Measurements from ENCODE around the gene PRTN3.
"Not testable (repeated sequence)": the region's sequence is repeated elsewhere in the genome, so short reads cannot be mapped to it uniquely, and the experiment has no call there.

PRTN3 gene

DNA sequence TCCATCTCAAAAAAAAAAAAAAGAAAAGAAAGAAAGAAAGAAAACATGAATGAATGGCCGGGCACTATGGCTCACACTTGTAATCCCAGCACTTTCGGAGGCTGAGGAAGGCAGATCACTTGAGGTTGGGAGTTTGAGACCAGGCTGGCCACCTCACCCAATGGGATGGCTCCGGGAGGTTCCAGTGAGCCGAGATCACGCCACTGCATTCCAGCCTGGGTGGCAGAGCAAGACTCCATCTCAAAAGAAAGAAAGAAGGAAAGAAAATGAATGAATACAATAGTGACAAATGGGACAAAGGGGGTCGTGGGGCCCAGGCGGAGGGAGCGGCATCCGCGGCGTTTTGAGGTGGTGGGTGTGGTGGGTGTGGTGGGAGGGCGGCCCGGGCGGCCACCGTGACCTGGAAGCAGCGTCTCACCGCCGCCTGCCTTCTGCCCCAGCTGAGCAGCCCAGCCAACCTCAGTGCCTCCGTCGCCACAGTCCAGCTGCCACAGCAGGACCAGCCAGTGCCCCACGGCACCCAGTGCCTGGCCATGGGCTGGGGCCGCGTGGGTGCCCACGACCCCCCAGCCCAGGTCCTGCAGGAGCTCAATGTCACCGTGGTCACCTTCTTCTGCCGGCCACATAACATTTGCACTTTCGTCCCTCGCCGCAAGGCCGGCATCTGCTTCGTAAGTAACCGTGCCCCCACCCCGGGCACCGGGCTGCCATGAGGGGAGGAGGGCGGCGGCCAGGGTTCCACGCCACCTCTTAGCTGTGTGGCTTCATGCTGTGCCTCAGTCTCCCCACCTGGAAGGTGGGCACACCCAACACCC is 5.1 kb downstream of the PRTN3 start:
- H3K79me2 ChIP-seq (ENCODE audit: control insufficient read depth, insufficient read depth, low read length) = no peaks in the 10 kb centered on the region
- H3K4me1 ChIP-seq (ENCODE audit: control insufficient read depth, low read depth, low read length) = no peaks in the 10 kb centered on the region
- H2BK15ac ChIP-seq (replicated peaks; ENCODE audit: low read depth) = no peak overlapping the region
- H3K27me3 ChIP-seq (ENCODE audit: insufficient read depth, low read length, poor library complexity) = peaks cover 9% of the 10 kb centered on the region
- whole genome bisulfite sequencing (ENCODE audit: extremely low coverage, insufficient coverage, low lambda C conversion rate) = no CpG with 5 or more reads among the region's 37 CpGs
- H3K56ac ChIP-seq (ENCODE audit: low read length) = no peak overlapping the region
- H3K27ac ChIP-seq (ENCODE audit: low read depth, low read length) = no peak overlapping the region
- H3K9ac ChIP-seq (ENCODE audit: low read length) = no peak overlapping the region
- H3K4ac ChIP-seq (ENCODE audit: low read depth, low read length) = no peak overlapping the region
- H3K36me3 ChIP-seq (ENCODE audit: control insufficient read depth, insufficient read depth, low read length) = no peaks in the 10 kb centered on the region
- no peak overlapping the region for H3K4me3 ChIP-seq (ENCODE audit: low read length)
- H3K18ac ChIP-seq (ENCODE audit: low read length) = no peak overlapping the region
- H2BK5ac ChIP-seq (ENCODE audit: low read length) = no peak overlapping the region
- no peak overlapping the region for H2BK120ac ChIP-seq (ENCODE audit: low read depth, low read length)
- no peak overlapping the region for H3K23ac ChIP-seq (ENCODE audit: low read length)
- no peak overlapping the region for H4K5ac ChIP-seq (ENCODE audit: low read length)
- H4K8ac ChIP-seq (ENCODE audit: low read depth, low read length) = no peak overlapping the region
- no peak overlapping the region for H3K4me2 ChIP-seq (ENCODE audit: low read length)
- no peak for DNase-seq
- no peak overlapping the region for H2AK5ac ChIP-seq (ENCODE audit: low read length)
- H3K79me1 ChIP-seq (ENCODE audit: low read length) = no peaks in the 10 kb centered on the region

- no peaks in the 10 kb centered on the region for H3K36me3 ChIP-seq (ENCODE audit: control insufficient read depth, insufficient read depth, low read length)
- no peak overlapping the region for H2BK120ac ChIP-seq (ENCODE audit: low read depth, low read length)
- H3K9ac ChIP-seq (ENCODE audit: low read length) = no peak overlapping the region
- DNase-seq = no peak
- no peak overlapping the region for H3K56ac ChIP-seq (ENCODE audit: low read length)
- H3K4me1 ChIP-seq (ENCODE audit: control insufficient read depth, low read depth, low read length) = no peaks in the 10 kb centered on the region
- no peak overlapping the region for H3K18ac ChIP-seq (ENCODE audit: low read length)
- peaks cover 5% of the 10 kb centered on the region for H3K27me3 ChIP-seq (ENCODE audit: insufficient read depth, low read length, poor library complexity)
- H3K4me2 ChIP-seq (ENCODE audit: low read length) = no peak overlapping the region
- H4K5ac ChIP-seq (ENCODE audit: low read length) = no peak overlapping the region
- H3K23ac ChIP-seq (ENCODE audit: low read length) = no peak overlapping the region
- H4K8ac ChIP-seq (ENCODE audit: low read depth, low read length) = no peak overlapping the region
- no peaks in the 10 kb centered on the region for H3K79me1 ChIP-seq (ENCODE audit: low read length)
- no peaks in the 10 kb centered on the region for H3K79me2 ChIP-seq (ENCODE audit: control insufficient read depth, insufficient read depth, low read length)
- WGBS (ENCODE audit: extremely low coverage, insufficient coverage, low lambda C conversion rate) = no CpG with 5 or more reads among the region's 12 CpGs
- no peak overlapping the region for H2BK5ac ChIP-seq (ENCODE audit: low read length)
- H3K4me3 ChIP-seq (ENCODE audit: low read length) = no peak overlapping the region
- H2AK5ac ChIP-seq (ENCODE audit: low read length) = no peak overlapping the region
- H3K4ac ChIP-seq (ENCODE audit: low read depth, low read length) = no peak overlapping the region
- H3K27ac ChIP-seq (ENCODE audit: low read depth, low read length) = no peak overlapping the region
- no peak overlapping the region for H2BK15ac ChIP-seq (replicated peaks; ENCODE audit: low read depth)
Measured at GRCh38 chr19:848386-848921, 7.7 kb downstream of the PRTN3 start.

- H3K23ac ChIP-seq (ENCODE audit: low read length); H2BK15ac ChIP-seq (replicated peaks; ENCODE audit: low read depth); H3K18ac ChIP-seq (ENCODE audit: low read length); H3K4me3 ChIP-seq (ENCODE audit: low read length); H4K8ac ChIP-seq (ENCODE audit: low read depth, low read length); H3K9ac ChIP-seq (ENCODE audit: low read length); H3K56ac ChIP-seq (ENCODE audit: low read length); H3K27ac ChIP-seq (ENCODE audit: low read depth, low read length); H4K5ac ChIP-seq (ENCODE audit: low read length); H3K79me1 ChIP-seq (ENCODE audit: low read length); H3K4ac ChIP-seq (ENCODE audit: low read depth, low read length); H2BK5ac ChIP-seq (ENCODE audit: low read length); H3K27me3 ChIP-seq (ENCODE audit: insufficient read depth, low read length, poor library complexity); H3K4me1 ChIP-seq (ENCODE audit: control insufficient read depth, low read depth, low read length); H3K79me2 ChIP-seq (ENCODE audit: control insufficient read depth, insufficient read depth, low read length); H3K4me2 ChIP-seq (ENCODE audit: low read length); DNase-seq; H2BK120ac ChIP-seq (ENCODE audit: low read depth, low read length); H3K36me3 ChIP-seq (ENCODE audit: control insufficient read depth, insufficient read depth, low read length); H2AK5ac ChIP-seq (ENCODE audit: low read length): not testable (repeated sequence)
- no CpG with 5 or more reads among the region's 8 CpGs for WGBS (ENCODE audit: extremely low coverage, insufficient coverage, low lambda C conversion rate)
Measured at GRCh38 chr19:849195-849594, 8.4 kb downstream of the PRTN3 start.

DNA sequence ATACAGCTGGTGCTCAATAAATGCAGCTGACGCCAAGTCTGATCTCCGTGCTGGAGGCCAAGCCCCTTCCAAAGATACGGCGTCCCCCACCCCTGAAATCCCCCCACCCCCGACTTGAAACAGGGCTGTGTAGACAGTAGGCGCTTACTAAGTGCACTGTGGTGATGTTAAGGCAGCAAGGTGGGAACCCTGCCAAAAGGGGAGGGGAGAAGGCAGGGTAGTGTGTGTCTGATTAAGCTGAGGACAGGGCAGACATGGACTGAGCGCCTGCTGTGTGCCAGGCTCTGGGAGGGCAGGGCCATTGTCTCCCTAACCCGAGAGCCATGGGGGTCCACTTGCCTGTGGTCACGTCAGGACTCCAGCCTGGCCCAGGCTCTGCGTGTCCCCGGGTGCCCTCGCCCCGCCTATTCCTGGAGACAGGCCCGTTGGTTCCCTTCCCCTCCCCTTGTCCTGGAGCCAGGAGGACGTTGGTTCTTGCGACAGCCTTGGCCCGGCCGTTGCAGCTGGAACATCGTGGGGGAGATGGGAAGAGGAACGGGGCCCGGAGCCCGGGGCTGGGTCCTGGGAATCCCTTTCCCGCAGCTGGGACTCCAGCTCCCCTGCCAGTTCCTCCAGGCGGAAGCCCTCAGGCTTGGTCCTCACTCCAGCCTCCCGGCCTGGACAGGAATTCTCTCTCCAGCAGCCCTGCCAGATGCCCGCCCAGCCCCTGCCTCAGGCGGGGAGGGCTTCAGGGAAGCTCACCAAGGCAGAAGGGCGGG is 9.6 kb downstream of the PRTN3 start:
- Histone ChIP-seq H2AK5ac (ENCODE audit: low read length) (no peak overlapping the region), H3K4me2 (ENCODE audit: low read length) (no peak overlapping the region), H3K56ac (ENCODE audit: low read length) (no peak overlapping the region), H3K36me3 (ENCODE audit: control insufficient read depth, insufficient read depth, low read length) (no peaks in the 10 kb centered on the region), H3K23ac (ENCODE audit: low read length) (no peak overlapping the region), H2BK5ac (ENCODE audit: low read length) (no peak overlapping the region), H4K8ac (ENCODE audit: low read depth, low read length) (no peak overlapping the region), H2BK15ac (replicated peaks; ENCODE audit: low read depth) (no peak overlapping the region), H3K27ac (ENCODE audit: low read depth, low read length) (no peak overlapping the region), H3K9ac (ENCODE audit: low read length) (no peak overlapping the region), H3K79me2 (ENCODE audit: control insufficient read depth, insufficient read depth, low read length) (no peaks in the 10 kb centered on the region), H3K27me3 (ENCODE audit: insufficient read depth, low read length, poor library complexity) (no peaks in the 10 kb centered on the region), H3K4ac (ENCODE audit: low read depth, low read length) (no peak overlapping the region), H3K4me3 (ENCODE audit: low read length) (no peak overlapping the region), H4K5ac (ENCODE audit: low read length) (no peak overlapping the region), H3K4me1 (ENCODE audit: control insufficient read depth, low read depth, low read length) (no peaks in the 10 kb centered on the region), H3K18ac (ENCODE audit: low read length) (no peak overlapping the region), H3K79me1 (ENCODE audit: low read length) (no peaks in the 10 kb centered on the region), H2BK120ac (ENCODE audit: low read depth, low read length) (no peak overlapping the region)
- peak; percentile 45 for DNase-seq
- no CpG with 5 or more reads among the region's 28 CpGs for WGBS (ENCODE audit: extremely low coverage, insufficient coverage, low lambda C conversion rate)

GRCh38 chr19:850979-851335 is 10.2 kb downstream of the PRTN3 start:
- Histone ChIP-seq H3K36me3 (ENCODE audit: control insufficient read depth, insufficient read depth, low read length) (no peaks in the 10 kb centered on the region), H3K56ac (ENCODE audit: low read length) (no peak overlapping the region), H3K27me3 (ENCODE audit: insufficient read depth, low read length, poor library complexity) (no peaks in the 10 kb centered on the region), H2BK5ac (ENCODE audit: low read length) (no peak overlapping the region), H3K4me1 (ENCODE audit: control insufficient read depth, low read depth, low read length) (no peaks in the 10 kb centered on the region), H3K79me1 (ENCODE audit: low read length) (no peaks in the 10 kb centered on the region), H3K9ac (ENCODE audit: low read length) (no peak overlapping the region), H4K8ac (ENCODE audit: low read depth, low read length) (no peak overlapping the region), H3K79me2 (ENCODE audit: control insufficient read depth, insufficient read depth, low read length) (no peaks in the 10 kb centered on the region), H3K27ac (ENCODE audit: low read depth, low read length) (no peak overlapping the region), H3K18ac (ENCODE audit: low read length) (no peak overlapping the region), H3K4me3 (ENCODE audit: low read length) (no peak overlapping the region), H2BK15ac (replicated peaks; ENCODE audit: low read depth) (no peak overlapping the region), H2BK120ac (ENCODE audit: low read depth, low read length) (no peak overlapping the region), H4K5ac (ENCODE audit: low read length) (no peak overlapping the region), H3K4me2 (ENCODE audit: low read length) (no peak overlapping the region), H3K4ac (ENCODE audit: low read depth, low read length) (no peak overlapping the region), H3K23ac (ENCODE audit: low read length) (no peak overlapping the region), H2AK5ac (ENCODE audit: low read length) (no peak overlapping the region)
- DNase-seq = no peak
- no CpG with 5 or more reads among the region's 13 CpGs for WGBS (ENCODE audit: extremely low coverage, insufficient coverage, low lambda C conversion rate)

Measured in mesendoderm (in vitro differentiated cells).